ENCODE results near the gene DAB1.
A peak's percentile ranks its signal among the peaks of the same experiment; 100 is the strongest.

Gene DAB1

DNA sequence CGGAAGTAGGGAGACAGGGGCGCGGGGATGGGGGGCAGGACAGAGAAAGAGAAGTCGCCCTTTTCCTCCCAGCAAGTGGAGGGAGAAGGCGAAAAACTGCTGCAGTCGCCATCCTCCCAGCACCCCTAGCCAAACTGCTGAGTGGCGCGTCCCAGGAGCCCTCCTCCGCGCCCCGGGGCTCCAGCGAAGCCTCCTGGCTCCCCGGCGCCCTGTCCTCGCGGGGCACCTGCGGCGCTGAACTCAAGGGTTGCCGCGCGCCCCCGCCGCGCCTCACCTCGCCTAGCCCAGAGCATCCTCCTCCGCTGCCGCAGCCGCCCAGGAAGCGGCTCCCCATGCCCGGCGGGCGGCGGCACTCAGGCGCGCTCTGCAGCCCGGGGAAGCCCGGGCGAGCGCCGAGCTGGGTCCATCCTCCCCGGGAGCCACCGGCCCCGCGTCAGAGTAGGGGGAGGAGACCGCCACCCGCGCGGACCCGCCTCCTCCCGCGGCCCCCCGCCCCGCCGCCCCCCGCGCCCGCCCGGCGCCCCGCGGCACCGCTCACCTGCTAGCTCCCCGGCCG is at the start of gene DAB1:
Gene DAB1, minus strand, starts transcription at position 405 of the 556 bp plus-strand sequence. CDS start 133,030 bp downstream, outside the sequence.
- DNase-seq (ENCODE audit: low spot score), result peak; percentile 63

DNA sequence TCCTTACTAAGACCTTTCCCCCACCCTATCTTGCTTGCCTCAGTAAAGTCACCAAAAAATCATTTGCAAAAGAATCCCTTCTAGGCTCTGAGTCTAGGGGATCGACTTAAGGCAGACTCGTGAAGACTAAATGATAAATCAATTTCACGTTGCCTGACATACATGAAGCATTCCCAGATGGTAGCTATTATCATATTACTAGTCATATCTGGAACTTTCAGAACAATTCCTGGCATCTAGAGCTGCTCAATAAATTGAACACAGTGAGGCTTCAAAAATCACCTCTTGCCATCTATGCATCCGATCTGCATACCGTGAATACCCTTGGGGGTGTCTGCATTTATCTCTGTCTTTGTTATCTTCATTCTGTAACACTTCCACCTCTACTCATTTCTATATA is 49.6 kb upstream of the DAB1 start:
- DNase-seq (ENCODE audit: low spot score), result no peak

DNA sequence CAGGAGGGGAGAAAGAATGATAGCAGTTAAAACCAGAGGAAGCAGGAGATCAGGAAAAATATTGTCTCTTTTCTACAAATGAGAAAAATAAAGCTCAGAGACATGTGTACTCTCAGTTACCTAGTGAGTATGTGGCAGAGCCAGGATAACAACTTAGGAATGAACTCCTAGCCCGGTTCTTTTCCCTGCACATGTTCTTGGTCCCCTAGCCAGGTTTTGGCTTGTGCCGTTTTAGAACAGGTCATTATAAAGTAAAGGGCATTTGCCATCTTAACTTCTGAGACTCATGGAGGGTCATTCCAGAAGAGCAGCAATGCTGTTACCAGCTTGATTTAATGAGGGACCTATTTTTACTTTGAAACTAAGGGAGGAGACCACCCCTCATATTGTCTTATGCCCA is 48.1 kb upstream of the DAB1 start:
- DNase-seq (ENCODE audit: low spot score), result no peak

DNA sequence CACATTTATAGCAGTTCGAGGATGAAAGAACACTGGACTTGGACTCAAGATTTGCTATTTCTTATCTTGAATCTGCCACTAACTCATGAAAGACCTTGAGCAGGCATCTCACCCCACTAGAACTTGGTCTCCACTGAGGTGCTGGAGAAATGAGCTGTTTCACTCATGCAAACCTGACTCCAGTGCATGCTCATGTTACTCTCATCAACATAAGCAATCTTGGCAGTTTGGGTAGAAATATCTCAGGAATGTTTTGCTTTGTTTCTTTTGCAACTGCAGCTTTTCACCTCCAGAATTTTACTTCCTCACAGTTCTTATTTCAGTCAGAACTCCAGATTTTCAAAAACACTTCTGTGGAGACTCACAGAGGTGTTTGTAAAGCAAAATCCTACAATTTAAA is 46.2 kb upstream of the DAB1 start:
- peak; percentile 15 for DNase-seq (ENCODE audit: low spot score)

DNA sequence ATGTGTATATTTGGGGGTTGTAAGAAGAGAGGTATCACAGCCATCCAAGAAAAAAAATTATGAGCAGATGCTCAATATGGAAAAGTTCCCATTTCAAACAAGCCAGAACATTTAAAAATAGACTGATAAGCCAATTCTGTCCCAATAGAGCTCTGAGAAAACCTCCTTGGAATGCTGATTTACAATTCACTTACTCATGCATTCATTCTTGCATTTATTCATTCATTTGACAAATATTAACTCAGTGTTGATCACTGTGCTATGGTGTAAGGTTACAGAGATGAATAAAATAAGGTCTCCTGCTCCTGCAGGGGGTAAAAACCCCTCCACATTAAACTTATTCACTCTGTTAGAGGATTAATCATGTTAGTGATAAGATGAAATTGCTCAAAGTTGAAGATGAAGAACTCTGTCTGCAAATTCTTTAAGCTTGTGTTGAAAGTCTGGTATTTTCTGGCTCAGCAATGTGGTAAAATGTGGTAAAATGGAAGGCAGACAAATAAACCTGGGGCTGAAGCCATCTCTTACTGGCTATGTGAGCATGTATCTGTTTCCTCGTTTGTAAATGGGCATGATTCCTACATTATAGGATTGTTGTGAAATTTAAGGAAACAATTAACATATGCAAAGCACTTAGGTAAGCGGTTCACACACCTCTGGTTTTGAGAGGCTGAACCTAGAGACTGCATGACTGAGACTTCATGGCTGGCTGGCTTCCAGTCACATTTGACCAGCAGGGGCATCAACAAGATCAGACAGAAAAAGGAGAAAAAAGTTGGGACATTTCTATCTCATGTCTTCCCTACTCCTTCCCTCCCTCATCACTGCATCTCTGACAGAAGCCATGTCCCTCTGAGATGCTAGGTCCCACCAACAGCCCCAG is 45.0 kb upstream of the DAB1 start:
- DNase-seq (ENCODE audit: low spot score), result peak; percentile 30

DNA sequence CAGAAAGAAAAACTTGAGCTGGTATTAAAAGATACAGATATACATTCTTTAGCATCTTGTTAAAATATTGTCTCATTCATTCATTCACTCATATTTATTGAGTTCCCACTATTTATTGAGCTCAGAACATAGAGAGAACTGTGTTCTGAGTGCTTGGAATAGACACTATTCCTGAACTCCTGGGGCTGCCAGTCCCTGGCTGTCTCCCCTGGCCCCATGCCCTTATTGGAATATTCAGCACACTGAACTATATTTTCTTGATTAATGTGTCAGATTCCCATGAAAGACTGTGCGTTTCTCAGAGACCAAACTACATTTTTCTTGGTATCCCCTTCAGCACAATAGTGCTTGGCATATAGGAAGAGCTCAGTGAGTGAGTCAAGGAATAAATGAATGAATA is 44.0 kb upstream of the DAB1 start:
- no peak for DNase-seq (ENCODE audit: low spot score)

DNA sequence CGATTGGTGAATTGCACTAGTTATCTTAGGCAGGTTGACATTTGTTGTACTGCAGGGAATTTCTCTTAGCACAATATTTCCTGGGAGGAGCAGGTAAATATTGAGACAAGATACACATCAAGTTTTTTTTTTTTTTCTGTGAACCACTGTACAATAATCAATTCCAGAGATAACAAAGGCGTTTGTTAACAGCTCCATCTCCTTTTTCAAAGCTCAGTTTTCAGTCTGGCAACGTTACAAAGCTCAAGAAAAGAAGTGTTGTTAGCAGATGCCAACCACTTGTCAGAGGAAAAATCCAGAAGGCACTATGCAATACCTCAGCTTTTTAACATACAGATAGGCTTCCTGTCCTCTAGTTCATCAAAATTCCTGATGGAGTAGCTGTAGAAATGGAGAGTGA is 40.9 kb upstream of the DAB1 start:
- no peak for DNase-seq (ENCODE audit: low spot score)

DNA sequence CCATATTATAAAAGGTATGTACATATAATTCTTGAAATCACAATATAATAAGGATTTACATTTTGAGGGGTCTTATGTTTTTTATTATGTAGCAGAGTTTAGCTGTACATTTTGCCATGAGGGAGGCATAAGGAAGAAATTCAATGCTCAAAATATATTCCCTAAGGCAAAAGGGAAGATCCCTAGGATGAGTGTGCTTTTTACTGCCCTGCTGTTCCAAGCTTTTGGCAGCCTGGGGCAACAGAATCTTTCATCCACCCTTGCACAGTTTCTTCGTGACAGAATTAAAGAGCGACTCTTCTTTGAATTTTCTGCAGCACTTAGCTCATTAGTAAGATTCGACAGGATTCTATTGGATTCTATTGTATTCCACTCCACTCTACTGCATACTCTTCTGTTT is 39.5 kb upstream of the DAB1 start:
- no peak for DNase-seq (ENCODE audit: low spot score)

DNA sequence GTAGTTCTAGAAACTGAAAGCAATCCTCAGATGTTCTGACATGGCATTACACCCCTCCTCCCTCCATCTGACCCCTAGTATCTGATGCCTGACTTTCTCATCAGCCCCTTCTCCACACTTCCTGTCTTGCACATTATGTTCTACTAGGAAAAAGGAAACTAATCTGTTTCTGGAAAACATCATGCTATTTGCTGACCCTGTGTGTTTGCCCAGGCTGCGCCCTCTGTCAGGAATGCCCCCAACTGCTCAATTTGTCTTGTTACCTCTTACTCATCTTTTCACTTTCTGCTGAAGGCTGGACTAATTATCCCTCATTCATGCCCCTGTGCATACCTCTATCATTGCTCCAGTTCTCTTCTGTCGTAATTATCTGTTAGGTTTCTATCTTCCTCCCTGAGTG is 37.5 kb upstream of the DAB1 start:
- no peak for DNase-seq (ENCODE audit: low spot score)

DNA sequence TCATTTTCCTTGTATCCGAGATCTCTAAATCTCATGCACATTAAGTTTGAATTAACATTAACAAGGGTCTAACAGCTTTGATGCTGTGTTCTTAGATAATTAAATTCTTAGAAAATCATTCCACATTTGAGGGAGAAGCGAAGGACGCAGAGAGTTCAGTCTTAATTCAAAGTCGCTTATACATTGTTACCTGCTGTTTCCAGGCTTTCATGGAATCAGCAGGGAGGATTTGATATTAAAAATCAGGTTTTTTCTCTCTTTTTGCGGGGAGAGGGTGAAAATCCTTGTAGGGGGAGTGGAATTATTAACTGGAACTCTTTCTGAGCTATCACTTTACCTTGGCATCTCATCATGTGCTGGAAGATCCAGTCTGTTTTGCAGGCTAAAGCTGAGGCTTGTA is 27.7 kb upstream of the DAB1 start:
- DNase-seq (ENCODE audit: low spot score), result no peak

DNA sequence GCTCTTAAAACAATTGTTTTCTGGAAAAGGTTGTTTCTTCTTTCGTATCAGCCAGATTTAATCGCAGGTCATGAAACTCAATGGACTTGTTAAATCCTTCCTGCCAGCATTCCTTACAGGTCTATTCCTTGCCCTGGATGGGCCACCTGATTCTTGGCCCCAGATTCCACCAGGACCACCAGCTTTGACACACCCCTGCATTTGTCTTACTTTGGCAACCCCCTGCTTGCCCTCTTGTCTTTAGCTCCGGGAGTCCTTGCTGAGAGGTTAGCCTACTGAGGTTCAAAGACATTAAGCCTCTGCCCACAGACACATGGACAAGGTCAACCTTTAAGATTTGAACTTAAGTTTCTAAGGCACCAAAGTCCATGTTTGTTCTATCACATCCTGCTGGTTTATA is 27.1 kb upstream of the DAB1 start:
- no peak for DNase-seq (ENCODE audit: low spot score)

DNA sequence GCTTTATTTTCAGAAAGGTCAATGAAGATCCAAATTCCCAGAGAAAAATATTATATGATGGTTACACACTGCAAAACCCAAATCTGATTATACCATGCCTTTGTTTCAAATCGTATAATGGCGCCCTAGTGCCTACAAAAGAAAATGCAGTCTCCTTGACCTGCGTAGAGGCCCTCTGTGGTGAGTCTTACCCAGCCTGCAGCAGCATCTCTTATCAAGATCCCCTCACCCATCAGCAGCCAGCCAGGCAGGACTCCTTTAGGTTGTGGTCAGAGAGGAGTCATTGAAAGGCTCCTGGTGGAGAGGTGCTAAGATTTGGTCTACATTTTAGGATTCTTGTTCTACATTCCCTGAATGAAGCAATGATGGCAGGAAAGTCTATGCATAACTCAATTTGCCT is 23.7 kb upstream of the DAB1 start:
- no peak for DNase-seq (ENCODE audit: low spot score)

DNA sequence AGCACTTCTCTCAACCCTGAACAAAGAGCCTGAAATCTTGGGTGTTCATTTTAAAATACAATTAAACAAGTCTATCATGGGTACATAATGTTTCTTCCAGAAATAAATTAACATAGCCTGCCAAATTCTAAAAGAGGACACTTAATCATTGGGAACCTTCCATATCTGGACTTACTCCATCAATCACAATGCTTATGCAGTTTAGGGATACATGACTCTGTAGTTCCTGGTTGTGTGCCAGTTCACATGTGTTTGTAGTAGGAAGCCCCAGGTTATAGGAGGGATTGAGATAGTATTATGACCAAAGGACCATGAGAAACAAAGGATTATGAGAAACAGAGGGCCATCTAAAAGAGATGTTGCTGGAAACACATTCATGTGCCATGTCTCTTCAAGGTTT is 19.1 kb upstream of the DAB1 start:
- DNase-seq (ENCODE audit: low spot score), result no peak

DNA sequence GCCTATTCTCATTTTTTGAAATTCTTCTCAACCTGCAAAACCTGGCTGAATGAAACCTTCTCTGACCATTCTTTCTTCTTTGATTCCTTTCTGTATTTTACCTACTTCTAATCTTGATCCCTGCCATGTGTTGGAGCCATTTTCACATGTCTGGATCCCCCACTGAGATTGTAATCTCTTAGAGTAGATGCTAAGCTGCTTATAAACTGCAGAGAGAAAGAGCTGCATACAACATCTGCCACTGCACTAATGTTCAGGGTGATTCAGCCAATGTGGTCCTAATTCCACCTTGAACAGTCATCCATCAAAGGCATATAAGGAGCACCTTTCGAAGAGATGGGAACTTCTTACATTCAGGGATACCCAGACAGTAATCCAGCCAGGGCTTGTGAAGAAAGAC is 16.2 kb upstream of the DAB1 start:
- no peak for DNase-seq (ENCODE audit: low spot score)

DNA sequence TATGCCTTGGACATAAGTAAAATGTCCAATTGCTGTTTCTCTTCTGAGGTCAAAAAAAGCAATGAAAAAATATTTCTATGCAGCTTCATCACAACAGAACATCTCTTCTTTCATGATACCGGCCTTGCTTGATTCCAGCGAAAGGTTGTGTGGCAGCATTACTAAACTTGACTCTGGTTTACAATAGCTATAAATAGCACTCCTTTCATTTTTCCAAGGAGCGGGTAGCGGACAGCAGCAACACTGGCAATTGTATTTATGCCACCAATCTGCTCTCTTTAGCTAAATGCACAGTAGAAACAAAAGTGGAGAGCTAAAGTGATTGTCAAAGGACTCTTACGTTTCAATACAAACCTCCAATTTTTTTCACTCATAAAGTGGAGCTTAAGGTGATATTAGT is 7.5 kb upstream of the DAB1 start:
- no peak for DNase-seq (ENCODE audit: low spot score)

DNA sequence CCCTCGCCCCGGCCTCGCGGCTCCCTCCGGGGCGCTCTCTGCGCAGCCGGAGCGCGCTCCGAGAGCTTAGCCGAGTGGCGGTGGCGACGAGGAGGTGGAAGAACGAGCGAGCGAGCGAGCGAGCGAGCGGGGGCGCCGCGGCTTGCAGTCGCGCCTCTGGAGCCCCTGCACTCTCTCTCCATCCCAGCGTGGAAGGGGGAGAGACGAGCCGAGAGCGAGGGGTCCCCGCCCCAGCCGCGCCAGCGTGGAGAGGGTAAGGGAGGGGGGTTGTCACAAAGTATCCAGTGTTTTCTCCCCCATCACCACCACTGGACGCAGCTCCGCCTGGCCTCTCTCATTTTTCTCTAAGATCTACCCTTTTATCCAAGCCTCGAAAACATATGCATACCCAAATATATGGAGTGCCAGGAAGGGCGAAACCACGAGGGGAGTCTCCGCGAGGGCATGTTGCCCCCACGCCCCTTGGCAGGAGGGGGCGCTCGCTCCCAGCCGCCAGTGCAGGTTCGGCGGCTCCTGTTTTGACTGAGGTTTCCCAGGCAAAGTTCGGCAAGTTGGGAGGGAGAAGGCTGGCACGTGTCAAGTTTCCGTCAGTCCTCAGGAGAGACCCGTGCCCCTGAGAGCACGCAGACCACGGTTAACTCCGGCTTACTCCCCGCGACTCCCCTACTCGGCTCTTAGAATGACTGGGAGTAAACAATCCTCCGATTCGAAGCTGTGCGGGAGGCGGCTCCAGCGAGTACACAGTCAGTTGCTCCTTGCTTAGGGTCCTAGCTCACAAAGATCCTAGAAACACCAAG is 569 bp upstream of the DAB1 start:
- peak; percentile 76 for DNase-seq (ENCODE audit: low spot score)

DNA sequence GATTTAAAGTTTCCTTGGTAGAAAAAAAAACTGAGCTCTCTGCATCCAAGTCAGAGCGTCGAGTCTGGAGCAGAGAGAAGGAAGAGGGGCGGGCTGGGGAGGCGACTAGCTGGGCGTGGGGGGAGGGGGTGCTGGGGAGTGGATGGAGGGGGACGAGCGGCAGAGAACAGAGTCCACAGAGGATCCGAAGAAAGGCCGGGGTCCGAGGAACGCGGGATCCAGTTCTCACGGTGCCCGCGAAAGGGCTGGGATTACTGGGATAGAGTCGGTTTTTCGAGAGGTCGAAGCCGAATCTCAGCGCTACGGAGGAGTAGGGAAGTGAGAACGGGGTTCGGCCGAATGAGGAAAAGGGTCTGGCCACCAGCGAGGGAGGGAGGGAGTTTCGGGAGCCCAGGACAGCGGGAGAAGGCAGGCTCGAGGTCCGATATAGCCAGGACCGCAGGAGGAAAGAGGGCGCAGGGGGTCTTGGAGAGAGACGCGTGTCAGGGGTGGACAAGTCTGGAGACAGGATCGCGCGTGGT is 665 bp downstream of the DAB1 start:
- peak; percentile 26 for DNase-seq (ENCODE audit: low spot score)

DNA sequence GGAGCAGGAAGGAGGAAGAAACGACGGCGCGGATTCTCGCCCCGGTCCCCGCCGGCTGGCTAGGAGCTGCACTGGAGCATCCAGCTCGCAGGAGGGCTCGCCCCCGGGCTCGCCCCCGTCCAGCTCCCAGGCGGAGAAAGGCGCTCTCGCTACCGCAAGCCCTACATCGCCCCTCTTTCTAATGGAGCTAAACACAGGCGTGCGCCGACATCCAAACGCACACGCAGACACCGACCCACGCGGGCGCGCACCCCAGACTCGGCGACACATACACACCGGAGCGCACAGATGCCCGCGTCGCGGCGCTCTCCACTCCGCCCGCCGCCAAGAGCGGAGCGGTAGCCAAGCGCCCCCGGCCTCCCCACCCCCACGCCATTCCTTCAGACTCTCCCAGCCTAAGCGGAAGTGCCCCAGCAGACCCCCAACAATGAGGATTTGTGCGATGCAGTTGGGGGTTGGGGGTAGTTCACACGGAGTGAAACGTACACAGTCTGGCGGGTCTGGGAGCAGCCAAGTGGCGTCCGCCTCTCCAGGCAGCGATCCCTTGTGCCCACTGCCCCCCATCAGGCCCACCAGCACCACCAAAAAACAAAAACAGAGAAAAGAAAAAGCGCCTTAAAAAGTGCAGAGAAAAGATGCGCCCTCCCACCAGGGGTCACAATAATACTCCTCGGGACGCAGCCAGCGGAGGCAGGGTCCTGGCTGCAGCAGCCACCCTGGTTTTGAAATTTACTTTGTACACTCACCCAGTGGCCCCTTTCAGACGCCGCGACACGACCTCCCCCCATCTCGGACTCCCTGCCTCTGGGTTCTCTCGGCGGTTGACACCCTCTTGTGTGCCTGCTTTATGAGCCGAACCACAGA is 1.4 kb downstream of the DAB1 start:
- DNase-seq (ENCODE audit: low spot score), result peak; percentile 36

DNA sequence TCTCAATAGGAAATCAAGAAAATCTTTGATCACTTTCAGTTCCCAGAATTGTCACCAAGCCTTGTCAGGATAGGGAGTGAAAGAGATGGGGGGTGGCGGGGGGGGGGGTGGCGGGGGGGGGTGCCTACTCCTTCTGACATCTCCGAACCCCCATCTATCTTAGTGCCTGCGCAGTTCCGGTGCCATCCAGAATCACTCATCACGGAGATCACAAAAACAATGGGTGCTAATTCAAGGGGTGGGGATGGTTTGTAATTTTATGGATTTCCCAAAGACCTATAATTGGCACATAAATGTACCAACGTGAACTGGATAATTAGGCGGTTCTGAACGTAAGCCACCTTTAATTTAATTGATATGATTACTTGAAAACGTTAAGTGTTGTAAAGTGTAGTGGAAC is 2.1 kb downstream of the DAB1 start:
- DNase-seq (ENCODE audit: low spot score), result no peak

DNA sequence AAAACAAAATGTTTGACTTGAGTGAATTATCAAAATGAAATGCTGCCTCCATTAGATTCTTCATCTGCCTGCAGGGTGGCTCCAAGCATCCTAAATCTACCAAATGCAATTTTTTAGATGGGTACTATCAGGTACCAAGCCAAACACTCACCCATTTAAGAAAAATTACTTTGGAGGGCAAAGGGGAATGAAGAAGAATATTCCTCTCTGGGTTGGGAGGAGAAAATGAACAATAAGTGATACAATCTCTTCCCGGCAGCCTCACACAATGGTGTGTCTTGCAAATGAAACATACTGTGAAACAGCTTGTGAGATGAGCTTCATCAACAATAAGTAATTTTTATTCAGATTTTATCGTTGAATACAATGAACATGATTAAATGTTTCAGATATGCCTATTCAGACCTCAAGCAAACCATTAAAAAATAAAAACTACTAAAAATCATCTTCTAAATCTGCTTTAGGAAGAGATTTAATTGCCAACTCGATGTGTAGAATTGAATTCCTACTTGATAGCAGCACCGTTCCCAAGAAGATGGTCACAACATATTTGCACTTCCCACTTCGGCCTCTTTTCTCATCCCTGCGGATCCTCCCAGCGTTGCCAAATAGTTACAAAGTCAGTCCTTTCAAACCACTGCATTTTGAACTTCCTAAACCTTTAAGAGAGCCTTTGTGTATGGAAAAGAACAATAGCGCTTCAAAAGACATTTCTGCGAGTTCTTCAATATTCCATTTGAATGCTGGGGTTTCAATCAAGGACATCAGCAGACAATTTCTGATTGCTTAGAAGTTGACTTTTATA is 2.7 kb downstream of the DAB1 start:
- no peak for DNase-seq (ENCODE audit: low spot score)

DNA sequence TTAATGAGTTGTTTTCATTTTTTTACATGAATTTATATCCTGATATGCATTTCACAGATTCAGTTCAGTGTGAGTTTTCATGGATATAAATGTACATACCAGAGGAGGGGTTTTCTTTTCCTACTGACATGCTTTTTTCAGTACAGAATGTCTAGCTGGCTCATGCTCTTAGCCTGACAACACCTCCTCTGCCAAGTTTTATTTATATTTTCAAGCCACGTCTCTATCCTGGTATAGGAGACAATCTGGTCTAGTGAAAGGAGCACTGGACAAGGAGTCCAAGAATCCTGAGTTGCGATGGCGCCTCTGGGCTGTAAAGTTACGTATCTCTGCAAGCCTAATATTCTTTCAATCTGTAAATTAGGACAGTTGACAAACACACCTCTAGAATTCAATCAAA is 4.9 kb downstream of the DAB1 start:
- DNase-seq (ENCODE audit: low spot score), result no peak
